Spleen (tissue), 11 donors: ENCODE measurements around the gene SATB1. TPM values are rescaled to one million over a fixed set of nuclear protein-coding genes. Genes with fewer than 3 reads are reported as not detected.

Experiments
- DNase-seq: peaks from one replicate; pipeline ENCODE4 v3.0.0-alpha.2; 2020
- H3K27ac ChIP-seq, 8 donors: fragments of 200-600 bp; sonication (generic) in 7 of 8; 1 replicate in 4 of 8; 2 replicates in 4 of 8; pipeline versions ENCODE4 v1.5.0 to v1.8.0; 2016 to 2021; ENCODE audit warnings: inconsistent platforms in 4 of 8, mild to moderate bottlenecking in 4 of 8, moderate library complexity in 1 of 8
- H3K27me3 ChIP-seq, 7 donors: fragments of 200-600 bp; sonication (generic) in 6 of 7; replicated peaks in 1 of 7; 1 replicate in 4 of 7; 2 replicates in 3 of 7; pipeline versions ENCODE4 v1.5.0 to v1.8.0; 2016 to 2021; ENCODE audit warnings: inconsistent platforms in 3 of 7, mild to moderate bottlenecking in 1 of 7
- H3K36me3 ChIP-seq, 6 donors: fragments of 200-600 bp; sonication (generic) in 5 of 6; 1 replicate in 4 of 6; 2 replicates in 2 of 6; pipeline versions ENCODE4 v1.5.0 to v1.8.0; 2016 to 2021; ENCODE audit warnings: inconsistent platforms in 2 of 6
- H3K4me1 ChIP-seq, 6 donors: fragments of 200-600 bp; sonication (generic) in 5 of 6; 1 replicate in 3 of 6; 2 replicates in 3 of 6; pipeline versions ENCODE4 v1.5.0 to v1.8.0; 2016 to 2021; ENCODE audit warnings: inconsistent platforms in 3 of 6
- H3K4me3 ChIP-seq, 8 donors: fragments of 200-600 bp; sonication (generic) in 7 of 8; 1 replicate in 4 of 8; 2 replicates in 4 of 8; pipeline versions ENCODE4 v1.5.0 to v1.8.0; 2016 to 2021; ENCODE audit warnings: inconsistent platforms in 4 of 8, mild to moderate bottlenecking in 4 of 8, moderate library complexity in 2 of 8
- H3K9me3 ChIP-seq, 8 donors: fragments of 200-600 bp; sonication (generic) in 7 of 8; 1 replicate in 4 of 8; 2 replicates in 4 of 8; pipeline versions ENCODE4 v1.5.0 to v1.8.0; 2016 to 2021; ENCODE audit warnings: inconsistent platforms in 4 of 8
- CTCF ChIP-seq, 11 experiments: fragments of 200-600 bp in 7 of 11; fragments of 450-650 bp in 4 of 11; sonication (generic) in 4 of 11; IDR thresholded peaks in 8 of 11; conservative IDR thresholded peaks in 3 of 11; 1 replicate in 7 of 11; 2 replicates in 4 of 11; pipeline versions ENCODE4 v1.4.0 to v1.8.0; 2016 to 2021; ENCODE audit warnings: antibody characterized with exemption in 11 of 11, inconsistent platforms in 4 of 11, mild to moderate bottlenecking in 1 of 11
- POLR2A ChIP-seq, 3 donors: fragments of 450-650 bp; IDR thresholded peaks; one replicate each; pipeline ENCODE4 v1.5.1; 2017; ENCODE audit warnings: antibody characterized with exemption in 3 of 3, mild to moderate bottlenecking in 1 of 3
- POLR2AphosphoS5 ChIP-seq, 3 donors: sonication (generic); formaldehyde crosslinking; IDR thresholded peaks; one replicate each; pipeline ENCODE4 v1.5.1; 2017; ENCODE audit warnings: antibody characterized with exemption in 3 of 3
- WGBS, 5 donors: extraction: QIAGEN DNeasy Blood & Tissue Kit in 3 of 5; methylation state at CpG; one replicate each; pipeline versions ENCODE4 v1.1.5 to v1.1.7; 2013 to 2018; 5-methylcytosine and 5-hydroxymethylcytosine counted together
- intact Hi-C: fragments of 100-400 bp; cut with DNase I; formaldehyde crosslinking; loops from one replicate; pipeline ENCODE4 v1.15.0; 2023; ENCODE audit warnings: low total_unique reads
- polyA plus RNA-seq, 3 donors: library from polyadenylated mRNA; stranded (reverse); fragments of 200-250 nt; gene quantifications; one replicate each; pipeline ENCODE4 v1.2.1, GENCODE V29; 2013
- total RNA-seq, 7 donors: library from RNA; depleted of rRNA in 3 of 7; stranded (reverse); fragments of >200 nt in 3 of 7; fragmentation: NEBNext Ultra II Directional in 4 of 7; extraction: Animal tissue kit (Norgen Biotek cat#: 25700) in 4 of 7; gene quantifications; one replicate each; pipeline versions ENCODE4 v1.1.0 to v1.2.1, GENCODE V29; 2016 to 2021
- donor health status: healthy with polysubstance abuse.
- donor health status: DM: no; HTN: no; CAD: no; lungs with moderate emphysema.
- donor health status: DM: no; HTN: no; CAD: no.
- donor health status: Bipolar disorder and iron deficiency.
- donor health status: healthy.
- donor health status: DM: no; HTN: no; CAD: no.
- donor health status: DM: yes; HTN: yes; CAD: no.

The SATB1 gene
- total and polyA plus RNA-seq, 10 donors = 11.7 to 104 (median 59.1) TPM

- peaks cover 0 to 5% (median 0%) of the 10 kb centered on the region in 7 donors for H3K27me3 ChIP-seq
- TF ChIP-seq POLR2A (IDR thresholded peaks at IDR 0.05) = no peak
- TF ChIP-seq POLR2AphosphoS5 (IDR thresholded peaks at IDR 0.05) = no peak
- no peak for TF ChIP-seq CTCF (IDR thresholded peaks at IDR 0.05 in 8 of 11, conservative IDR thresholded peaks at IDR 0.05 in 3 of 11)
- H3K36me3 ChIP-seq = no peaks in the 10 kb centered on the region
- intact Hi-C loops = no loop called here
- H3K4me1 ChIP-seq = peaks cover 0 to 90% (median 11%) of the 10 kb centered on the region in 6 donors
- WGBS, 5 donors = 71 to 91% (median 85%) methylated on average over 1 of the region's 1 CpG
- DNase-seq = no peak
- no peak overlapping the region for H3K27ac ChIP-seq
- no peak overlapping the region for H3K4me3 ChIP-seq
- H3K9me3 ChIP-seq = no peaks in the 10 kb centered on the region
These were observed 7.6 kb upstream of the SATB1 start for GRCh38 chr3:18432752-18433151.

- intact Hi-C loops = no loop called here
- Histone ChIP-seq H3K4me1 (peaks cover 5 to 94% (median 19%) of the 10 kb centered on the region in 6 donors), H3K4me3 (no peak overlapping the region), H3K27me3 (peaks cover 0 to 5% (median 0%) of the 10 kb centered on the region in 7 donors), H3K36me3 (no peaks in the 10 kb centered on the region), H3K27ac (peak overlapping the region in 1 of 8 donors; percentile 17), H3K9me3 (no peaks in the 10 kb centered on the region)
- TF ChIP-seq CTCF (IDR thresholded peaks at IDR 0.05 in 8 of 11, conservative IDR thresholded peaks at IDR 0.05 in 3 of 11) (no peak), POLR2AphosphoS5 (IDR thresholded peaks at IDR 0.05) (no peak), POLR2A (IDR thresholded peaks at IDR 0.05) (no peak)
- DNase-seq = no peak
- 54 to 73% (median 62%) methylated on average over 3 of the region's 3 CpGs for WGBS, 5 donors
These were observed 6.1 kb upstream of the SATB1 start for GRCh38 chr3:18431266-18431665.

GRCh38 chr3:18428991-18429745 lies 4.0 kb upstream of the SATB1 start:
- intact Hi-C loops = no loop called here
- Histone ChIP-seq H3K9me3 (no peaks in the 10 kb centered on the region), H3K4me3 (no peak overlapping the region), H3K27me3 (peaks cover 0 to 5% (median 0%) of the 10 kb centered on the region in 7 donors), H3K4me1 (peaks cover 6 to 81% (median 24%) of the 10 kb centered on the region in 6 donors), H3K36me3 (no peaks in the 10 kb centered on the region), H3K27ac (no peak overlapping the region)
- TF ChIP-seq POLR2AphosphoS5 (IDR thresholded peaks at IDR 0.05) (no peak), CTCF (IDR thresholded peaks at IDR 0.05 in 8 of 11, conservative IDR thresholded peaks at IDR 0.05 in 3 of 11) (no peak), POLR2A (IDR thresholded peaks at IDR 0.05) (no peak)
- 40 to 67% (median 54%) methylated on average over 6 of the region's 6 CpGs for WGBS, 5 donors
- DNase-seq = no peak

GRCh38 chr3:18428036-18428435 lies 2.9 kb upstream of the SATB1 start:
- peaks cover 6 to 81% (median 30%) of the 10 kb centered on the region in 6 donors for H3K4me1 ChIP-seq
- no peaks in the 10 kb centered on the region for H3K27me3 ChIP-seq
- H3K36me3 ChIP-seq = no peaks in the 10 kb centered on the region
- H3K4me3 ChIP-seq = no peak overlapping the region
- no peak for TF ChIP-seq POLR2A (IDR thresholded peaks at IDR 0.05)
- no peak for TF ChIP-seq CTCF (IDR thresholded peaks at IDR 0.05 in 8 of 11, conservative IDR thresholded peaks at IDR 0.05 in 3 of 11)
- TF ChIP-seq POLR2AphosphoS5 (IDR thresholded peaks at IDR 0.05) = no peak
- 63 to 86% (median 81%) methylated on average over 1 of the region's 1 CpG for WGBS, 5 donors
- intact Hi-C loops = no loop called here
- DNase-seq = no peak
- H3K9me3 ChIP-seq = no peaks in the 10 kb centered on the region
- no peak overlapping the region for H3K27ac ChIP-seq
